ENCODE results near the gene GEN1.
"Not testable (repeated sequence)": the region's sequence is repeated elsewhere in the genome, so short reads cannot be mapped to it uniquely, and the experiment has no call there.

GEN1 gene

DNA sequence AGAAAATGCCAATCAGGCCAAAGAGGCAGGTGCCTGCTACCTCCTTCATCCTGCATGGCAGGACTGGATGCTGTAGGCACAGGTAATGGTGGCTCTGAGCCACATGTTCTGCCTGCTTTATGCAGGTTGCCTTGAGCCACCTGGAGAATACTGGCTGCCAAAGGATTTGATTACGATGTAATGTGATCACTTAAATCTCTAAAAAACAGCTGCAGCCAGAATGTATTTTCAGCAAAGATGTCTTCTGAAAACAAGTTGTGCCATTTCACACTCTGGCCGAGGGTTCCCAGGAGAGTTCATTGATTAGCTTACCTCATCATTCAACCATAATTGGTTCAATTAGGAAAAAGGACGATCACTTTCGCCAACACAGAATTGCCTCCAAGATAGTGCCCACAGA lies 44.4 kb downstream of the GEN1 start:
- no peak for DNase-seq

DNA sequence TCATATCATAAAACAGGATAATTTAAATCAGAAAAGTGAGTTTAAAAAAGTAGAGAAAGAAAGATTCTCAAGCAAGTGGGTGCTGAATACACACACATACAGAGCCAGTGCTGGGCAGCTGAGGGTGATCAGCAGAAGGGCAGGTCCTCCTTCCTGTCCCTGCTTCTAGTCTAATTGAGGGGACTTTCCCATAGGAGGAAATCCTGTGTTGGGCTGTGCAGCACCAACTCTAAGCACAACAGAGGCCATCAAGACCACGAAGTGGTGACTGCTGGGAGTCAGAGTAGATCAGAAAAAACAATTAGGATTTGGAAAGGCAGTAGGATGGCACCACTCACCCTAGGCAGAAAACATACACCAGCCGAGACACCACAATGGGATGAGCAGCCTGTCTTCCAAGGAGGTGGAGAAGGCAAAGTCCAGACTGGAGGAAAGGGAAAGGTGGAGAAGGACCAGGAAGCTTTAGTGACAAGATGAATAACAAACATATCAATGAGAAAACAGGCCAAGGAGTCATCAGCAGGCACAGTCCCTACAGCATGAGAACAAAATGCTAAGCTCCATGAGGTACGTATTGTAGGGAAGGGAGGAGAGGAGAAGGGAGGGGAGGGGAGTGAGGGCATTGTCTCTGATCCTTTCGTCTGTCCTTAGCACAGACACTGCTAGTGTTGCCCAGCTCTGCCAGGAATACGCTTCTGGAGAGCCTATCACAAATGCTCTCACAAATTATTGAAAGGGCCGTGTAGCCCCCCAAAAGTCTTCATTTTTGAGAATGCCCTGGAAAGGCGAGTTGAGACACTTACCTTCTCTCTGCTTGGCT lies 45.6 kb downstream of the GEN1 start:
- DNase-seq, result no peak

DNA sequence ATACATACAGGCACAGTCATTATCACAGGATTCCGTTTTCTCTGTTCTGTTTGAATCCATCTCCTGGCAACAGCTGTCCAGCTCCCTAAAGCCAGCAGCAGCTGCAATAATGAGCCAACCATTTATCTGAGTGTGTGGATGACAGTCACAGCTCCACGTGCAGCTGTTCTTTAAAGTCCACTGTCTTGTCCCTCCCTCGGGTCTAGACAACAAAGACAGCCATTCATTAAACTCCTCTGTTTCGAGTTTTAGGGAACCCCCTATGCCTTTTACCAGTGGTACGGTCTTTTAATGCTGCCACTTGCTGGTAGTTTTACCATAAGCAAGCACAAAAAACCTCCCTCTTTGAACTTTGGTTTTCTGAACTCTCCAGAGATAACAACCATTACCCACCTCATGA lies 46.3 kb downstream of the GEN1 start:
- DNase-seq, result no peak

DNA sequence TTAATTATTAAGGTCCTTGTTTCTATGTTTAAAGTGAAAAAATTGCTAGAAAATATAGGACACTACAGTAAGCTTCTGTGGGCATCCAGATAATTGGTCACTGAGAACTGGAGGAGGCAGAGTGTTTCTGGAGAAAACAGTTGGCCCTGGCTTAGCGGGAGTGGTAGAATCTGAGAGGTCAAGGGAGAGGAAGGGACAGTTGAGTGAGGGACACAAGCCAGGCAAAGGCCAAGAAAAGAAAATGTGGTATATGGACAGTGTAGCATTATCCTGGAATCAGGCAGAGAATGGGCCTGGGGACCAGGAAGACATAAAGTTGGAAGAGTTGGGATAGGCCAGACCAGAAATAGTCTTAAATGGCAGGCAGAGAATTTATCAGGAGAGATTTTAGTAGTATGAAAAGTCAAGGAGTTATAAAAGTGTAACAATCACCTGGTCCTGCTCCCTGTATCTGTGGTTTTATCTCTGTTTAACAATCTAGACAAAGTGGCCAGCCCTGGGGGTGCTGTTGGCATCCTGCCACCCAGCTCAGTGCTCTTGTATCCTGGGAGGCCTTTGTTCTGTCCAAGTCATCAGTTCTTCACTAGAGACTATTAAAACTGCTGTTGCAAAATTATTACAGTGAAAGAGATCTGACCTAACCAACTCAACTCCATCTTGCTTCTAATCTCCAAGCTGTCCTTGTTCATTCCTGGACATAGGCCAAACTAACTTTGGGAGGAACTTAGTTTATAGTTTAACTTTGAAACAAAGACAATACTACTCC lies 46.9 kb downstream of the GEN1 start:
- no peak for DNase-seq

DNA sequence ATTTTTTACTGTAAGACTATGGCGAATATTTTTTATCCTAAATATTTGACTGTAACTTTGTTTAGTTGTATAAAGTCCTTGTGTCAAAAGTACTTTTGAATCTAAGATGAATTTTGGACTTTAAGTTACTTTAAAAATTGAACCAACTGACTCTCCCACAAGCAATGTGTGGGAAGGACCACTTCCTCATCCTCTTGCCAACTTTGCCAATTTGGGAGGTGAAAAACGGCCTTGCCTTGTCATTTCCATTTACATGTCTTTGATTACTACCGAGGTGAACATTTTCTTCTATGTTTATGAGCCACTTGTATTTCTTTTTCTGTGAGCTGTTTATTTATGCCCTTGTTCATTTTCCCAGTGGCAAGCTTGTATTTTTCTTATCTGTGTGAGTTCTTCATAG lies 49.6 kb downstream of the GEN1 start:
- no peak for DNase-seq

DNA sequence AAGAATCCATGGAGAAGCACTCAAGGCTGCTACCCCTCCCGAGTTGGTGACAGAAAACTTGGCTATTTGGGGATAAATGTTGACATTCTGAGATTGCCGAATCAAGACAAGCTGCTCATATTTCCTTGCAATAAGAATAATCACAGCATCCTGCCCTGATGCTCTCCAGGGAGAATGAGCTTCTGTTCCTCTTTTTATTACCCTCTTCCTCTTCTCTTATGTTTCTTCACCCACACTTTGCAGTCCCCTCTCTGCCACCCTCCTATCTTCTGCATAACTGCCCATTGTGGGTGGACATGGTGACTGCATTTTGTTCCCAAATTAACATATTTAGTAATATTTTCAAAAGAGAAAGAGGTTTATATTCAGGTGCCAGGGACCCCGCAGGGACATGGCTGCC lies 50.4 kb downstream of the GEN1 start:
- DNase-seq, result no peak

DNA sequence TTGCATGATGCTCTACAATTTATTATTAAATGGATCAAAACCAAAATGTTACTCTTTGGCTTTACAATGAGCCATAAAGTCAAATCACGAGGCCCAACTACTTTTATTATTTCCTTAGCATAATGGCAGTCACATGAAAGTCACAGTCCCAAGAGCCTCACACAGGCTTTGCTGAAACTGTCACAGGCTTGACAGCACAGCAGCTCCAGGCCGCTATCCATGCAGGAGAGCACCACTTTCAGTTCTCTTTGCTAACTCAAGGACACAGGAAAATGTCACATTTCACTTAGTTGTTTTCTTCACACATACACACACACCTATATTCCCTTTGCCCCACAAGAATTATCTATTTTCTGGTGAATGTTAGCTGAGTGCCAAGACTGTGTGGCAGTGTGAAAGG lies 51.2 kb downstream of the GEN1 start:
- no peak for DNase-seq

DNA sequence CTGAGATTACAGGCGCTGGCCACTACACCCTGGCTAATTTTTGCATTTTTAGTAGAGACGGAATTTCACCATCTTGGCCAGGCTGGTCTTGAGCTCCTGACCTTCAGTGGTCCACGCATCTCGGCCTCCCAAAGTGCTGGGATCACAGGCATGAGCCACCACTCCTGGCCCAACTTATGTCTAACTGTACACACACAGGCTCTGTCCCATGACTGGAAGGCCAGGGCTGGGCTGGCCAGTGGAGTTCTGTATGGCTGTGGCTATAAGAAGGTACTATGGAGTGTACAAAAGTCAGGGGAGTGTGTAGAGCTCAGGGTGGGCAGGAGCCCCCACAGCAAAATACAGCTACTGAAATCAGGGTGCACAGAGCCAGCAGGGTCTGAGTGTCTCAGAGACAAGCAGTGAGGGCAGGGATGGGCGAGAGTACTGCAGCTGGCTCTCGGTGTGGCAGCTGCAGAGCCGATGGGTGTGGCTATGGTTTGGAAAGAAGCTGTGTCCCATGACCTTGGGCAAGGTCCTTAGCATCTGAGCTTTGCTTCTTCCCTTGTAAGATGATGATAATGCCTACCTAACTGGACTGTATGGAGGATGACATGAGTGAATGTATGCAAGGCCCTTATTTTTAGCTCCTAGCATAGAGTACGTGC lies 51.9 kb downstream of the GEN1 start:
- DNase-seq, result no peak

DNA sequence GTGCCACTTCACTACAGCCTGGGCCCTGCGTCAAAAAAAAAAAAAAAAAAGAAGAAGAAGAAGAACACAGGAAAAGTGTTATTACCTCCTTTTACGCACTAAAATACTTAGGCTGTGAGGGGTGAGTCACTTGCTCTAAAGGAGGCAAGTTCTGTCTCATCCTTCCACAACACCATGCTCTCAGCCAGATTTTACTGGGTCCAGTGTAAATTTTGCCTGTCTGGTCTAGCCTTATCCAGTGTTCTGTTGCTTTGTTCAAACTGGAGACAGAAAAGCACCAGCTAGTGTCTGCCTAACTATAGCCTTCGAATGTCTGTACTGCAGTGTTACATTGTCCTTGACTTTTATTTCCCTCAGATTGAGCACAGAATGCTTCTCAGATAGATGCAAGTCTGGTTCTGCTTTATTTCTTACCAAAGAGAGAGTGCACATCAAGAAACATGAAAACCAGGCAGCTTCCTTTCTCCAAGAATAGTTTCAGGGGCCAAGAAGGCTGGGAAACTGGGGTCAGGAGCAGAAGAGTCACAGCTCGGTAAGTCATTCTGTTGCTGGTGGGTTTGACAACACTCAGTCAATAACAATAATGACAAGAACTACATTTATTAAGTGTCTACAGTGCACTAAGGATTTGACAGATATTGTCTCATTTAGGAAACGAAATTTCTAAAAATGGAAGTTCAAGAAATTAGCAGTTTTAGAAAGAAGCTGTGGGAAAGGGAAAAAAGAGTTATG lies 59.2 kb downstream of the GEN1 start:
- no peak for DNase-seq

DNA sequence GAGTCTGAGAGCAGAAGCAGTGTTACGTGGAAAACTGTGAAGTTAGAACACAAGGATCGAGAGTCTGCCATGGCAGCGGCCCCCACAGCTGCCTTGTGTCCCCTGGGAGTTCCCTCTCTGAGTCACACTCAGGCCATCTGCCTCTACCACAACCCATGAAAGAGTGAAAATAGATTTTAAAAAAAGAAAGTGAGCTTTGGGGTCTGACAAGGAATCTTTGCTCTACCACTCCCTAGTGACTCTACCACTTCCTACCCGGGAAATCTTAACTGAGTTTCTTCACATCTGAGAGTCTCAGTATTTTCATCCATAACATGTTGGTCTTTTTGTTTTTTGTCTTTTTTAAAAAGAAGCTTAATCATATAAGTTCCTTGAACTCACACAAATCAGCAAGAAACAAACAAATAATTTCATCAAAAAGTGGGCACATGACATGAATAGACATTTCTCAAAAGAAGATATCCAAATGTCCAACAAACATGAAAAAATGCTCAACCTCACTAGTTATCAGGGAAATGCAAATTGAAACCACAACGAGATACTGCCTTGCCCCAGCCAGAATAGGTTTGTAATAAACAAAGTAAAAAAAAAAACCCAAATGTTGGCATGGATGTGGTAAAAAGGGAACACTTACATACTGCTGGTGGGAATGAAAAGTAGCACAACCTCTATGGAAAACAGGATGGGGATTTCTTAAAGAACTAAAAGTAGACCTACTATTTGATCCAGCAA lies 60.0 kb downstream of the GEN1 start:
- no peak for DNase-seq

DNA sequence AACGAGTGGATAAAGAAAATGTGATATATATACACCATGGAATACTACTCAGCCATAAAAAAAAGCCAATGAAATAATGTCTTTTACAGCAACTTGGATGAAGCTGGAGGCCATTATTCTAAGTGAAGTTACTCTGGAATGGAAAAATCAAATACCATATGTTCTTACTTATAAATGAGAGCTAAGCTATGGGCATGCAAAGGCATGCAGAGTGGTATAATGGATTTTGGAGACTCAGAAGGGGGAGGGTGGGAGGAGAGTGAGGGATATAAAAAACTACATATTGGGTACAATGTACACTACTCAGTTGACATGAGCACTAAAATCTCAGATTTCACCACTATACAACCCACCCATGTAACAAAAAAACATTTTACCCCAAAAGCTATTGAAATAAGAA lies 60.7 kb downstream of the GEN1 start:
- no peak for DNase-seq

DNA sequence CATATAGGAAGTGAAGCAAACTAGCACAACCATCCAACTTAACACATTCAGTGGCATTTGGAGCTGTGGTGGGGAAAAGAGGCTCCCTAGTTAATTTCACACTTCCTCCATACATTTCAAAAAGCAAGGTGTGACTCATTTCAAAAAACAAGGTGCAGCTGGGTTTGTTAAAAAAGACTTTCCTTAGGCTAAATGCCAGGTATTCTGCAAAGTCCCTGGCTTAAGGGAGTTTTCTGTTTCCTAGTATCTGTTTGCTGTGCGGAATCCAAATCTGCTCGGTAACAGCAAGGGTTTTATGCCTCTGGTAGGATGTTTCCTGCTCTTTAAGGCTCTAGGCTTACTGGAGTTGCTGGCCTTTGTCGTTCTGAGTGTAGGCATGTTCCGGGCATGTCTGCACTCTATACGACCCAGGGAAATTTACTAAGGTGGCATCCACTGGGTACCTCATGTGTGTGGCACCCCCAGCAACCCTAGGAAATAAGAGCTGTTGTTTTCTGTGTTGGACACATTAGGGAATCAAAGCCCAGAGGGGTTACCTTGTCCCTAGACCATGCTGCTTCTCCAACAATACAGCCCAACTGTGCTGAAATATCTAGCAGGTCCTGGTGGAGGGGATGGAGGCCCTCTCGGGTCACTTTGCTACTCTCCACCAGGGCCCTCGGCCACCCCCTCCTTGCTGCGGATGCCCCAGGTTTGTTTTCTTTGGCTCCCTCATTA lies 61.7 kb downstream of the GEN1 start:
- DNase-seq, result no peak

DNA sequence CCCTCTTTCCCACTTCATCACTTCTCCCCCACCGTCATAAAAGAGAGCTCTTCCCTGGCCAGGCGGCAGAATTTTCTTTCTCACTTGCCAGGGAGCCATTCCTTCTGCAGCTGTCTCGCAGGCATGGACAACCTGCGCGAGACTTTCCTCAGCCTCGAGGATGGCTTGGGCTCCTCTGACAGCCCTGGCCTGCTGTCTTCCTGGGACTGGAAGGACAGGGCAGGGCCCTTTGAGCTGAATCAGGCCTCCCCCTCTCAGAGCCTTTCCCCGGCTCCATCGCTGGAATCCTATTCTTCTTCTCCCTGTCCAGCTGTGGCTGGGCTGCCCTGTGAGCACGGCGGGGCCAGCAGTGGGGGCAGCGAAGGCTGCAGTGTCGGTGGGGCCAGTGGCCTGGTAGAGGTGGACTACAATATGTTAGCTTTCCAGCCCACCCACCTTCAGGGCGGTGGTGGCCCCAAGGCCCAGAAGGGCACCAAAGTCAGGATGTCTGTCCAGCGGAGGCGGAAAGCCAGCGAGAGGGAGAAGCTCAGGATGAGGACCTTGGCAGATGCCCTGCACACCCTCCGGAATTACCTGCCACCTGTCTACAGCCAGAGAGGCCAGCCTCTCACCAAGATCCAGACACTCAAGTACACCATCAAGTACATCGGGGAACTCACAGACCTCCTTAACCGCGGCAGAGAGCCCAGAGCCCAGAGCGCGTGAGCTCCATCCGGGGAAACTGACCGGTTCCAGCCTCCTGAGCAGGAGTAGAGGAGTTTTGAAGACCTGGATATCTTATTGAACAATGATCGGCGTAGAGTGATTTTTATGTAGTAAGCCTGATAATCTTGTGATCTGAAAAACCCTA lies 62.7 kb downstream of the GEN1 start, which contains the start of gene MSGN1:
Gene MSGN1, plus strand, starts transcription at position 65 of the 850 bp plus-strand sequence. Its CDS starts 59 bp downstream, at position 124.
- no peak for DNase-seq

DNA sequence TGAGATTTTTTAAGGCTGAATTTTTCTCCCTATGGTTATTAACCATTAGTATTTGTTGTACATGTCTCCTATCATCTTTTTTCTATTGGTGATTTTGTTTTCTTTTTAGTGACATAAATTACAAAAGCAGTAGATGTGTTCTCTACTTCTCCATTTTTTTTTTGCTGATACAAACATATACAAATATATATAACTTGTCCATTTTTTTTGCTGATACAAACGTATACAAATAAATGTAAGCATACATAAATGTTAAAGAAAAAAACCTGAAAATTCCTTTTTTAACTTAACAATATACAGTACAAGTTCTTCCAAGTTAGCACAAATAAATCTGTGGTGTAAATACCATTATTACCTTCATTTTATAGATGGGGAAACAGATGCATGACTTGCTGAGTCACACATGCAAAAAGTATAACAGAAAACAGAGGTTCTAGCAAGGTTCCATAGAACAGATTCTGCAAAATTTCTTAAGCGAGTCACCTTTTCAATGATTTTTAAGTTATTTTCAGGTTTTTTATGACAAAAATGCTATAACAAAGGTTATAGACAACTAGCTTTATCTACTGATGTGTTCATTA lies 64.4 kb downstream of the GEN1 start:
- DNase-seq, result no peak

DNA sequence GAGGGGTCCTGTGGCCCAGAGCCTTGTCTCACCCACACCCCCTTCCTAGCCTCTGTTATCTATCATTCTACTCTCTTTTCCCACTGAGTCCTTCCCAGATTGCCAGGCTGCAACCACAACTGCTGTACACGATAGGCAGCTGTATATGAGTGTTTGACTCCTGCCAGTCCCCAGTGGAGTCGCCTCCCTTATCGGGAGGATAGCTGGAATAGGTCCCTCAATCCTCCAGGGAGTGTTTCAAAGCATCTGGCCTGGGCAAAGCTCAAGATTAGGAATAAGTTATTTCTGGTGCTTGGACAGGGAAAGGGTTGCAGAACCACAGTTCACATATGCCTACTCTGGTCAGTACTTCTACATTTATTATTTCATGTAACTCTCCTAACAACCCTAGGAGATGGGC lies 67.1 kb downstream of the GEN1 start:
- DNase-seq, result no peak

DNA sequence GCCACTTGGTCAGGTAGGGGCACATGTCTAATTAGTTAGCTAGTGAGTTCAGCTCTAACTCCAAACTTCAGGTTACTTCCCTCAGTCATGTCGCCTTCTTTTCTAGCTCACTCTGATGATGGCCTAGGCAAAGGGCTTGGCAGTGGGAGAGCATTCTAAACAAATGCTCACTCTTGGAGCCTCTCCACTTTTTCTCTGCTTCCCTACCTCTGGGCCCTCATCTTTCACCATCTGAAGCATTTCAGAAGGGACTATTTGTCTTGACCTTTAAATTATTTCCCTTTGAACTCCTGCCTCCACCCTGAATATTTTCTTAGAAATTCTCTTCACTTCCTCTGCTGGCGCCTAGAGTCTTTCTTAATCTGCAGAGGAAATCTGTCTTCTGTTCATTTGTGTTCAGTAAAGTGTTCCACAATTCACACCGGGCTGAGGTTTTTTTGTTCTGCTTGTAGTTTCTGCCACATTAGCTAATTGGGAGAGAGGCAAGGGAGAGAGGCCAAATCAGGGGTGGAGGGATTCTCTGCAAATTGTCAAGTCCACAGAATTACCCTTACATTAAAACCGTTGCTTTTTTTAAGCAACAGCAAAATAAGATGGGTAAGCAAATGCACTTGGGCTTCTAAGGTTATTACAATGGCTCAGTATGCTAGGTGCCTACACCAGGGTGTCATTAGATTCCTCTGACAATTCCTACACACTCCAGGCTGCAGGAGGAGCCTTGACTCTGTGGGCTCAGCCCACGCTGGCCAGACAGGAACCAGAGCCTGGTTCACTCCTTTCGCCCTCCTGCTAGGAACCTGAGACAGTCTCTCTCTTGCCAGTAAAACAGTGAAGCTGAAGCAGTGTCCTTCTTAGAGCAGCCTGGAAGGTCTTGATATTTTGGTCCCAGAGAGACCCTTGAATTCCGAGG lies 67.9 kb downstream of the GEN1 start:
- no peak for DNase-seq

DNA sequence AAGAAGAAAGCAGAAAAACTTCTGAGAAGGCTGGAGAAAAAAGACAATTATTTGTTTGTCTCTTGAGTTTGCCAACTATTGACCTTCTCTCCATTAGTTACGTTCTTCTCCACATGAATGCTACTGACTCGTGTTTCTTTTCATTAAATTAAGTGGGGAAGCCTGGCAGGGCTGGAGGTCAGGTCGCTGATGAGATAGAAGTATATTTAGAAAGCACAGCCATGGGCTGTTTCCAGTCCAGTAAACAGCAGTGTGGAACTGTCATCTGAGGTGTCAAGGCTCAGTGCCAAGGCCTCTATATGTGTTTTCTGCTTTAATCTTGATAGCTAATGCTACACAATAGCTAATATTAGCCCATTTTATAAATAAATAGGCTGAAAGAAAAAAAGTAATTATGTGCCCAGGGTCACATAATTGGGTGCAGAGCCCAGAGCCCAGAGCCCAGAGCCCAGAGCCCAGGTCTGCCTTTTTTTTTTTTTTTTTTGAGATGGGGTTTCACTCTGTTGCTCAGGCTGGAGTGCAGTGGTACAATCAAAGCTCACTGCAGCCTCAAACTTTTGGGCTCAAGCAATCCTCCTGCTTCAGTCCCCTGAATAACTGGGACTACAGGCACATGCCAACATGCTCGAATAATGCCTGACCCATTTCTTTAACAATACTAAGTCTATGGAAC lies 68.6 kb downstream of the GEN1 start:
- no peak for DNase-seq

DNA sequence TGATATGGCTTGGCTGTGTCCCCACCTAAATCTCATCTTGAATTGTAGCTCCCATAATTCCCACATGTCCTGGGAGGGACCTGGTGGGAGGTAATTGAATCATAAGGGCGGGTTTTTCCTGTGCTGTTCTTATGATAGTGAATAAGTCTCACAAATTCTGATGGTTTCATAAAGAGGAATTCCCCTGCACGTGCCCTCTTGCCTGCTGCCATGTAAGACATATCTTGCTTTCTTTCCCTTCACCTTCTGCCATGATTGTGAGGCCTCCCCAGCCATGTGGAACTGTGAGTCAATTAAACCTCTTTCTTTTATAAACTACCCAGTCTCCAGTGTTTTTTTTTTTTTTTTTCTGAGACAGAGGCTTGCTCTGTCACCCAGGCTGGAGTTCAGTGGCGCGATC lies 69.7 kb downstream of the GEN1 start:
- DNase-seq, result not testable (repeated sequence)

DNA sequence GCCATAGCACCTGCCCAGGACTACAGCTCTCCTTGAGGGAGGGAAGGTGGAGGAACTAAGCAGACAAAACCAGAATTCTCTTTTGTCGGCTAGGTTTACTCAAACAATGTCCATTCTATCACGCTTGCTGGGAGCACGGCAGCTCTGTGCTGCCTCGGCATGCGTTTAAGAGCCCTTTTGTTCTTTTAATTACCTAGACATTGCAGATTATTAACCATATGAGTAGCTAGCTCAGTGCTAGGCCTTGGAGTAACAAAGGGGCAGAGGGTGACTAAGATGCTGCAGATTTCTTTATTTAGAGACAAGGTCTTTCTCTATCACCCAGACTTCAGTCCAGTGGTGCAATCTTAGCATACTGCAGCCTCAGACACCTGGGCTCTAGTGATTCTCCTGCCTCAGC lies 73.4 kb downstream of the GEN1 start:
- no peak for DNase-seq
